ENCODE results near the gene PHACTR1. TPM values are rescaled to one million over a fixed set of nuclear protein-coding genes. Genes with fewer than 3 reads are reported as not detected.
A peak's percentile ranks its signal among the peaks of the same experiment; 100 is the strongest.

PHACTR1 gene
- total RNA-seq, 1 donor from 2014 or later = 72.8 TPM

- no peak for ATAC-seq
- H3K27ac ChIP-seq = no peak overlapping the region
- TF ChIP-seq CTCF (IDR thresholded peaks at IDR 0.05) = no peak
- H3K4me1 ChIP-seq = peaks cover 6% of the 10 kb centered on the region
- H3K36me3 ChIP-seq = no peaks in the 10 kb centered on the region
- H3K4me3 ChIP-seq = no peak overlapping the region
- intact Hi-C loops (cut with DNase I) = no loop called here
- no peaks in the 10 kb centered on the region for H3K27me3 ChIP-seq
- no peaks in the 10 kb centered on the region for H3K9me3 ChIP-seq
- DNase-seq = no peak
These were observed 308.0 kb downstream of the PHACTR1 start for GRCh38 chr6:13024616-13025015.

GRCh38 chr6:13025893-13026499, 309.4 kb downstream of the PHACTR1 start:
- intact Hi-C loops (cut with DNase I) = no loop called here
- ATAC-seq (no peak), DNase-seq (no peak)
- Histone ChIP-seq H3K27ac (no peak overlapping the region), H3K27me3 (no peaks in the 10 kb centered on the region), H3K4me3 (no peak overlapping the region), H3K4me1 (peaks cover 6% of the 10 kb centered on the region), H3K9me3 (no peaks in the 10 kb centered on the region), H3K36me3 (no peaks in the 10 kb centered on the region)
- no peak for TF ChIP-seq CTCF (IDR thresholded peaks at IDR 0.05)

GRCh38 chr6:13026557-13026956, 310.0 kb downstream of the PHACTR1 start:
- no peaks in the 10 kb centered on the region for H3K36me3 ChIP-seq
- no peak for TF ChIP-seq CTCF (IDR thresholded peaks at IDR 0.05)
- peaks cover 6% of the 10 kb centered on the region for H3K4me1 ChIP-seq
- H3K27ac ChIP-seq = no peak overlapping the region
- H3K4me3 ChIP-seq = no peak overlapping the region
- no peak for DNase-seq
- peak; percentile 48 for ATAC-seq
- H3K27me3 ChIP-seq = no peaks in the 10 kb centered on the region
- no peaks in the 10 kb centered on the region for H3K9me3 ChIP-seq
- intact Hi-C loops (cut with DNase I) = no loop called here

- Histone ChIP-seq H3K36me3 (no peaks in the 10 kb centered on the region), H3K4me1 (peaks cover 6% of the 10 kb centered on the region), H3K27me3 (no peaks in the 10 kb centered on the region), H3K9me3 (no peaks in the 10 kb centered on the region), H3K4me3 (no peak overlapping the region), H3K27ac (no peak overlapping the region)
- intact Hi-C loops (cut with DNase I) = no loop called here
- ATAC-seq (no peak), DNase-seq (no peak)
- TF ChIP-seq CTCF (IDR thresholded peaks at IDR 0.05) = no peak
These were observed 310.6 kb downstream of the PHACTR1 start for GRCh38 chr6:13027207-13027606.

GRCh38 chr6:13030396-13030795, 313.8 kb downstream of the PHACTR1 start:
- H3K27ac ChIP-seq = no peak overlapping the region
- no peak for TF ChIP-seq CTCF (IDR thresholded peaks at IDR 0.05)
- H3K9me3 ChIP-seq = no peaks in the 10 kb centered on the region
- intact Hi-C loops (cut with DNase I) = no loop called here
- no peak overlapping the region for H3K4me3 ChIP-seq
- H3K4me1 ChIP-seq = peaks cover 6% of the 10 kb centered on the region
- no peaks in the 10 kb centered on the region for H3K27me3 ChIP-seq
- DNase-seq = no peak
- no peaks in the 10 kb centered on the region for H3K36me3 ChIP-seq
- no peak for ATAC-seq

- no peak overlapping the region for H3K4me3 ChIP-seq
- no peak overlapping the region for H3K27ac ChIP-seq
- DNase-seq (no peak), ATAC-seq (no peak)
- TF ChIP-seq CTCF (IDR thresholded peaks at IDR 0.05) = no peak
- no peaks in the 10 kb centered on the region for H3K9me3 ChIP-seq
- no peaks in the 10 kb centered on the region for H3K36me3 ChIP-seq
- intact Hi-C loops (cut with DNase I) = no loop called here
- H3K4me1 ChIP-seq = no peaks in the 10 kb centered on the region
- no peaks in the 10 kb centered on the region for H3K27me3 ChIP-seq
These were observed 316.0 kb downstream of the PHACTR1 start for GRCh38 chr6:13032566-13032965.

Measured in upper lobe of right lung (tissue), 1 donor.